GM12875 (cell line): ENCODE data around the gene C5orf15.

ENCODE experiments used
- H3K4me3 ChIP-seq: one replicate; pipeline ENCODE4 v1.5.1; 2011; ENCODE audit warnings: low read depth, low read length, control low read depth
- CTCF ChIP-seq: IDR thresholded peaks from 2 replicates; pipeline ENCODE4 v1.5.1; 2011; ENCODE audit warnings: low read depth, mild to moderate bottlenecking, control low read depth, inconsistent platforms, low read length, moderate library complexity, borderline replicate concordance; ENCODE audit not compliant: insufficient read depth

Gene C5orf15

GRCh38 chr5:133998042-133998441, 29.6 kb upstream of the C5orf15 start:
- no peak for TF ChIP-seq CTCF
- no peak overlapping the region for H3K4me3 ChIP-seq

- H3K4me3 ChIP-seq = no peak overlapping the region
These were observed 28.3 kb upstream of the C5orf15 start for GRCh38 chr5:133996683-133997252.

GRCh38 chr5:133995883-133996563, 27.6 kb upstream of the C5orf15 start:
- no peak overlapping the region for H3K4me3 ChIP-seq
- no peak for TF ChIP-seq CTCF

More at GRCh38 chr5:133996683-133997252, 28.3 kb upstream of the C5orf15 start:
- TF ChIP-seq CTCF = peak; percentile 69

GRCh38 chr5:133995341-133995740, 26.9 kb upstream of the C5orf15 start:
- H3K4me3 ChIP-seq = no peak overlapping the region
- TF ChIP-seq CTCF = no peak

GRCh38 chr5:133994990-133995333, 26.5 kb upstream of the C5orf15 start:
- H3K4me3 ChIP-seq = no peak overlapping the region
- TF ChIP-seq CTCF = no peak

- no peak overlapping the region for H3K4me3 ChIP-seq
- TF ChIP-seq CTCF = no peak
These were observed 26.0 kb upstream of the C5orf15 start for GRCh38 chr5:133994297-133994989.

GRCh38 chr5:133993185-133993936, 24.9 kb upstream of the C5orf15 start:
- no peak overlapping the region for H3K4me3 ChIP-seq
- no peak for TF ChIP-seq CTCF
